Activated CD8-positive, alpha-beta T cell treated with anti-CD3 and anti-CD28 coated beads for 36 hours (primary cell): ENCODE data around the gene METTL2B. TPM values are rescaled to one million over a fixed set of nuclear protein-coding genes. Genes with fewer than 3 reads are reported as not detected.
A peak's percentile ranks its signal among the peaks of the same experiment; 100 is the strongest.
"Not testable (repeated sequence)": the region's sequence is repeated elsewhere in the genome, so short reads cannot be mapped to it uniquely, and the experiment has no call there.

ENCODE experiments used
- ATAC-seq: fragments of 200-7000 bp; cut with Tn5 transposase; one replicate; pipeline ENCODE4 v1.10.0; 2021; ENCODE audit warnings: mild to moderate bottlenecking, moderate library complexity
- CTCF ChIA-PET: fragments of 350-600 bp; sonication (Branson Sonifier 250); formaldehyde crosslinking; loops from one replicate; lab custom pipeline; 2021; ENCODE audit warnings: antibody characterized with exemption; lab: Charles Lee
- POLR2A ChIA-PET: fragments of 350-600 bp; sonication (Branson Sonifier 250); formaldehyde crosslinking; loops from one replicate; lab custom pipeline; 2021; ENCODE audit warnings: antibody characterized with exemption; lab: Charles Lee
- DNase-seq: peaks from one replicate; pipeline ENCODE4 v3.0.0-alpha.2; 2020
- H3K27ac Mint-ChIP-seq: one replicate; pipeline ENCODE4 v1.8.0; 2021; ENCODE audit warnings: mild to moderate bottlenecking, mixed read lengths
- H3K27me3 Mint-ChIP-seq: one replicate; pipeline ENCODE4 v1.8.0; 2021; ENCODE audit warnings: mixed read lengths
- H3K36me3 Mint-ChIP-seq: one replicate; pipeline ENCODE4 v1.8.0; 2021; ENCODE audit warnings: low read depth, mixed read lengths
- H3K4me1 Mint-ChIP-seq: one replicate; pipeline ENCODE4 v1.8.0; 2021; ENCODE audit warnings: low read depth, mixed read lengths
- H3K4me3 Mint-ChIP-seq: one replicate; pipeline ENCODE4 v1.8.0; 2021; ENCODE audit warnings: mild to moderate bottlenecking, moderate library complexity, mixed read lengths
- H3K9me3 Mint-ChIP-seq: one replicate; pipeline ENCODE4 v1.8.0; 2021; ENCODE audit warnings: mixed read lengths
- CTCF ChIP-seq: fragments of 200-600 bp; IDR thresholded peaks from one replicate; pipeline ENCODE4 v1.8.0; 2022; ENCODE audit warnings: antibody characterized with exemption, mild to moderate bottlenecking
- intact Hi-C: fragments of 100-400 bp; cut with micrococcal nuclease; formaldehyde crosslinking; loops from one replicate; pipeline ENCODE4 v1.10.0; 2022
- total RNA-seq, 2 experiments: library from RNA; stranded (reverse); gene quantifications; one replicate each; pipeline ENCODE4 v1.2.3, GENCODE V29; 2021

METTL2B gene
- total RNA-seq, 2 experiments from 2014 or later: 38.9 to 45.6 TPM

- no peak for ATAC-seq
- no peaks in the 10 kb centered on the region for H3K9me3 Mint-ChIP-seq
- DNase-seq: no peak
- peaks cover 33% of the 10 kb centered on the region for H3K36me3 Mint-ChIP-seq
- H3K4me1 Mint-ChIP-seq: peaks cover 57% of the 10 kb centered on the region
- ChIA-PET POLR2A (no interaction called here), CTCF (interaction anchor here (1.1 to 5.6 kb wide), 5 partner anchors 10 to 27 kb away, joined by 3 to 85 read pairs (median 10); no protein-coding TSS in a partner anchor)
- peak overlapping the region; percentile 24 for H3K4me3 Mint-ChIP-seq
- intact Hi-C loops: loop anchor here (10.0 kb wide), 1 partner anchor 49 kb away; the partner anchor contains the start of gene IMPDH1
- TF ChIP-seq CTCF: no peak
- peak overlapping the region; percentile 99 for H3K27ac Mint-ChIP-seq
- peaks cover 13% of the 10 kb centered on the region for H3K27me3 Mint-ChIP-seq
These were observed 22.4 kb upstream of the METTL2B start for GRCh38 chr7:128453836-128454804.

GRCh38 chr7:128454808-128455542, 21.6 kb upstream of the METTL2B start:
- intact Hi-C loops: loop anchor here (10.0 kb wide), 1 partner anchor 50 kb away; the partner anchor contains the start of gene IMPDH1
- Mint-ChIP-seq H3K36me3 (peaks cover 42% of the 10 kb centered on the region), H3K4me3 (peak overlapping the region; percentile 83), H3K4me1 (peaks cover 65% of the 10 kb centered on the region), H3K9me3 (no peaks in the 10 kb centered on the region), H3K27ac (peak overlapping the region; percentile 99), H3K27me3 (peaks cover 13% of the 10 kb centered on the region)
- no peak for DNase-seq
- no peak for ATAC-seq
- TF ChIP-seq CTCF: peak; percentile 43
- ChIA-PET POLR2A (interaction anchor here (0.8 to 1.5 kb wide), 6 partner anchors 9 to 48 kb away, joined by 3 to 7 read pairs (median 5); partner anchors contain the start of gene METTL2B), CTCF (interaction anchor here (0.7 to 5.6 kb wide), 5 partner anchors 11 to 37 kb away, joined by 3 to 85 read pairs (median 8); no protein-coding TSS in a partner anchor)

GRCh38 chr7:128455543-128456254, 20.8 kb upstream of the METTL2B start, which contains the start of gene HILPDA:
Gene HILPDA, plus strand, starts transcription at chr7:128455878. Its CDS starts 1,391 bp downstream, at chr7:128457269.
- H3K4me3 Mint-ChIP-seq: peak within 1 kb of the TSS; percentile 83
- ATAC-seq: peak; percentile 81
- no peak for TF ChIP-seq CTCF
- ChIA-PET POLR2A (interaction anchor here (0.8 to 1.5 kb wide), 6 partner anchors 10 to 48 kb away, joined by 3 to 7 read pairs (median 5); partner anchors contain the start of gene METTL2B), CTCF (interaction anchor here (0.7 to 5.6 kb wide), 6 partner anchors 12 to 43 kb away, joined by 3 to 85 read pairs (median 7); no protein-coding TSS in a partner anchor)
- peak within 1 kb of the TSS; percentile 99 for H3K27ac Mint-ChIP-seq
- peaks cover 59% of the 10 kb centered on the region for H3K4me1 Mint-ChIP-seq
- H3K27me3 Mint-ChIP-seq: peaks cover 11% of the 10 kb centered on the region
- peak; percentile 96 for DNase-seq
- no peaks in the 10 kb centered on the region for H3K9me3 Mint-ChIP-seq
- intact Hi-C loops: loop anchor here (10.0 kb wide), 1 partner anchor 51 kb away; the partner anchor contains the start of gene IMPDH1
- H3K36me3 Mint-ChIP-seq: peaks cover 42% of the 10 kb centered on the region

DNA sequence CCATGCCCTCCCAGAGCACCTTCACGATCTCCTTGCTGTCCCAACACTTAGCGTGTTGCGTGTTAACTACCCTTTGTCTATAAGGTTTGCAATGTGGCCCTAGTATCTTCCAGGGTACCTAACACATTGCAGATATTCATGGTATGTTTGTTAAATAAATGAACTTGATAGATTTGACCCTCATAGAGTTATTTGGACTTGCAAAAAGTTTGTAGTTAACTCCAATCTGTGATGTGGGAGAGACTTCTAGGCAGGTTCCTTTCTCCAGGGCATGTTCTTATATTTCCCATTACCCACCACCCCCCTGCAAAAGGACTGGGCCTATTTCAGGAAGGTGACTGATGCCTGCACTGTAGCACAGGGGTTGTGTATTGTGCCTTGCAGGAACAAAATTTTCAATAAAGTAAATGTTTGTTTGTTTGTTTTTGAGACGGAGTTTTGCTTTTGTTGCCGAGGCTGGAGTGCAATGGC, 20.3 kb upstream of the METTL2B start:
- peaks cover 11% of the 10 kb centered on the region for H3K27me3 Mint-ChIP-seq
- peaks cover 44% of the 10 kb centered on the region for H3K36me3 Mint-ChIP-seq
- intact Hi-C loops: loop anchor here (10.0 kb wide), 1 partner anchor 51 kb away; the partner anchor contains the start of gene IMPDH1
- peaks cover 53% of the 10 kb centered on the region for H3K4me1 Mint-ChIP-seq
- ATAC-seq (no peak), DNase-seq (no peak)
- peak overlapping the region; percentile 83 for H3K4me3 Mint-ChIP-seq
- peak overlapping the region; percentile 93 for H3K27ac Mint-ChIP-seq
- TF ChIP-seq CTCF: no peak
- ChIA-PET POLR2A (interaction anchor here (1.5 to 1.6 kb wide), 4 partner anchors 13 to 49 kb away, joined by 3 to 7 read pairs (median 5); no protein-coding TSS in a partner anchor), CTCF (interaction anchor here (0.9 to 5.6 kb wide), 5 partner anchors 8 to 43 kb away, joined by 3 to 85 read pairs (median 8); no protein-coding TSS in a partner anchor)
- no peaks in the 10 kb centered on the region for H3K9me3 Mint-ChIP-seq

DNA sequence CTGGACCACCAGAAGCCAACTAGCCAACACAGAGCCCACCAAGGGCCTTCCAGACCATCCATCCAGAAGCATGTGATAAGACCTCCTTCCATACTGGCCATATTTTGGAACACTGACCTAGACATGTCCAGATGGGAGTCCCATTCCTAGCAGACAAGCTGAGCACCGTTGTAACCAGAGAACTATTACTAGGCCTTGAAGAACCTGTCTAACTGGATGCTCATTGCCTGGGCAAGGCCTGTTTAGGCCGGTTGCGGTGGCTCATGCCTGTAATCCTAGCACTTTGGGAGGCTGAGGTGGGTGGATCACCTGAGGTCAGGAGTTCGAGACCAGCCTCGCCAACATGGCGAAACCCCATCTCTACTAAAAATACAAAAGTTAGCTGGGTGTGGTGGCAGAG, 19.2 kb upstream of the METTL2B start:
- H3K27ac Mint-ChIP-seq: peak overlapping the region; percentile 93
- peaks cover 42% of the 10 kb centered on the region for H3K4me1 Mint-ChIP-seq
- intact Hi-C loops: loop anchor here (10.0 kb wide), 1 partner anchor 53 kb away; the partner anchor contains the start of gene IMPDH1
- POLR2A ChIA-PET: interaction anchor here (1.0 to 1.6 kb wide), 2 partner anchors 14 to 32 kb away, joined by 3 to 5 read pairs; no protein-coding TSS in a partner anchor
- not testable (repeated sequence) for H3K27me3 Mint-ChIP-seq, ATAC-seq, DNase-seq, H3K9me3 Mint-ChIP-seq
- peaks cover 46% of the 10 kb centered on the region for H3K36me3 Mint-ChIP-seq
- CTCF ChIA-PET: interaction anchor here (0.8 to 2.1 kb wide), 4 partner anchors 9 to 110 kb away, joined by 3 to 22 read pairs (median 5); no protein-coding TSS in a partner anchor
- peak overlapping the region; percentile 83 for H3K4me3 Mint-ChIP-seq
